Measurements from ENCODE around the gene DIDO1.

The DIDO1 gene

GRCh38 chr20:62897666-62898065, 28.6 kb downstream of the DIDO1 start:
- in situ Hi-C loops (cut with HindIII; ENCODE audit: low sequenced_read_pairs) = no loop called here

- in situ Hi-C loops (cut with HindIII; ENCODE audit: low sequenced_read_pairs) = no loop called here
Measured at GRCh38 chr20:62896526-62896925, 29.8 kb downstream of the DIDO1 start.

- in situ Hi-C loops (cut with HindIII; ENCODE audit: low sequenced_read_pairs) = no loop called here
Measured at GRCh38 chr20:62895539-62895938, 30.8 kb downstream of the DIDO1 start.

DNA sequence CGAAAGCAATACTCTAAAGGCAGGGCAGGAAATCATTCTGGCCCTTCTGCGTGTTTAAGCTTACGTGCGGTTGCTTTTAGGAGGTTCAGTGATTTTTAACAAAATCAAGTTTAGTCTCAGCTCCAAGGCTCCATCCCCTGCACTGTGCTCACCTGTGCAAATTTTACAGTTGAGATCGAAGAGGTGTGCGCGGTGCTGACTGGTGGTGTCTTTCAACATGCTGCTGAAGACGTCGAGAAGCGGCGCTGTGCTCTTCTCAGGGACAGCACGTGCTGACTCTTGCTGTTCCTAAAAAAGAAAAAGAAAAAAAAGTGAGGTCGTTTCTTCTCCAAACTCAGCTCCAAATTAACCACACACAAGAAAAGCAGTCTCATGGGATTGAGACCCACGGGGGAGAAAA, 32.0 kb downstream of the DIDO1 start:
- in situ Hi-C loops (cut with HindIII; ENCODE audit: low sequenced_read_pairs) = no loop called here

DNA sequence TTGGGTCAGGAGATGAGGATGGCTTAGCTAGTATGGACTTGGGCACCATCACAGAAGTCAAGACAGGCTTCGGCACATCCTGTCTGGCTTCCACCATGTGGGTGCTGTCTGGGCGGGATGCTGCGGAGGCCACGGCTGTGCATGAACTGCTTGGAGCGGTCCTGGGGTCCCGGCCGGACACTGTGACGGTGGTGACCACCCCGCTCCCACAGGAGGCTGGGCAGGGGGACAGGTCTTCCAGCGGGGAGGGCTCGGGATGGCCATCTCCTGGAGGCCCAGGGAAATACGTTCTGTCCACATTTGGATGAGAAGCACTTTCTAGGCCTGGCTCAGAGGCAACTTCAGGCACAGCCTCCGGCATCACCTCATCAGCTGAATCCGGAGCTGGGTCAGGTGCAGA, 32.6 kb downstream of the DIDO1 start:
- in situ Hi-C loops (cut with HindIII; ENCODE audit: low sequenced_read_pairs) = no loop called here

DNA sequence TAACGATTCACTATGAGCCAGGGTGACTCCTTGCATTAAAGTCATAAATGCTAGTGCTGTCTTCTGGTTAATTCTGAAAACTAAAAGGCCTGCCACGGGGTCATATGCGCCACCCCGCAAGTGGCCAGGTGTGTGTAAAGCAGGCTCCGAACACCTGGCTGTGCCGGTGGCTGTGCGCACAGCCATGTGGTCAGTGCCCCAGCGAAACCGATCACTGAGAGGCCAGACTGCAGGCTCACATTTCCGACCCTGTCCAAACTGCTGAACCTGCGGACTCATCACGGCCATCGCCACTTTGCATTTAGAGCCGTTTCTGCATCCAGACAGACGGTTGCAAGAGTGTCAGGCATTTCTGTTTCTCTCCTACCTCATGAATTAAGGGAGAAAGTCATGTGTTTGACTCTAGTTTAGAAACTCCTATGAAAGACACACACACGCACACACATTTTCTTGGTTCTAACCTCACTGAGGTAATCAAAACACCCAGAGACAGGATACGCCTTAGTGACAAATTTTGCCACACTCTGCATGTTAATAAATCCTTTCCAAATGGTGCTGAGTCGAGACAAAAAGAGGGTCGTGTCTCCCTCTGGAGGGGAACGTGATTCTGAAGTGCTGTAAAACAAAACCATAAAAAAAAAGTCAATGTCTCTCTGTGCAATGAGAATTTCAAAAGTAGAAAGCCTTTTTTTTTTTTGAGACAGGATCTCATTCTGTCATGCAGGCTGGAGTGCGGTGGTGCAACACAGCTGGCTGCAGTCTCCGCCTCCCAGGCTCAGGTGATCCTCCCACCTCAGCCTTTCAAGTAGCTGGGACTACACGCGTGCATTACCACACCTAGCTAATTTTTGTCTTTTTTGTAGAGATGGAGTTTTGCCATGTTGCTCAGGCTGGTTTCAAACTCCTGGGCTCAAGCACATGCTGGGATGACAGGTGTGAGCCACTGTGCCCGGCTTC, 33.7 kb downstream of the DIDO1 start:
- in situ Hi-C loops (cut with HindIII; ENCODE audit: low sequenced_read_pairs) = no loop called here

GRCh38 chr20:62891111-62891510, 35.2 kb downstream of the DIDO1 start:
- in situ Hi-C loops (cut with HindIII; ENCODE audit: low sequenced_read_pairs) = no loop called here

- in situ Hi-C loops (cut with HindIII; ENCODE audit: low sequenced_read_pairs) = no loop called here
Measured at GRCh38 chr20:62890444-62890843, 35.9 kb downstream of the DIDO1 start.

DNA sequence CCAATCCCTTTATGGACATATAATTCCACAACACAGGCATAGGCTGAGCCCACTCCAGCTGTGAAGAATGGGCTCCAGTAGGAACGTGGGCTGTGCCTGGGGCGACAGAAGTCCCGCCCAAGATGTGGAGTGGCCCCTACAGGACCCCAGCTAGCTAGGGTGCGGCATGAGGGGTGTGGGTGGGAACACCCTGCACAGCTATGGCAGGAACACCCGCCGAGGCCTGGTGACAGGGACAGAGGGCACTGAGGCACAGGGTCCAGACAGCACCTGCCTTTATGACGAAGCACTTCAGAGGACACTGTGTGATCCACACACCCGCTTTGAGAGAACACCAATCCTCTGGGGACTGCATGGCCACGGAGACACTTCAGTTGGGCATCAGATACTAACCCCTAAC, 36.4 kb downstream of the DIDO1 start:
- in situ Hi-C loops (cut with HindIII; ENCODE audit: low sequenced_read_pairs) = no loop called here

- in situ Hi-C loops (cut with HindIII; ENCODE audit: low sequenced_read_pairs) = no loop called here
Measured at GRCh38 chr20:62889411-62889810, 36.9 kb downstream of the DIDO1 start.

GRCh38 chr20:62888910-62889309, 37.4 kb downstream of the DIDO1 start:
- in situ Hi-C loops (cut with HindIII; ENCODE audit: low sequenced_read_pairs) = no loop called here

DNA sequence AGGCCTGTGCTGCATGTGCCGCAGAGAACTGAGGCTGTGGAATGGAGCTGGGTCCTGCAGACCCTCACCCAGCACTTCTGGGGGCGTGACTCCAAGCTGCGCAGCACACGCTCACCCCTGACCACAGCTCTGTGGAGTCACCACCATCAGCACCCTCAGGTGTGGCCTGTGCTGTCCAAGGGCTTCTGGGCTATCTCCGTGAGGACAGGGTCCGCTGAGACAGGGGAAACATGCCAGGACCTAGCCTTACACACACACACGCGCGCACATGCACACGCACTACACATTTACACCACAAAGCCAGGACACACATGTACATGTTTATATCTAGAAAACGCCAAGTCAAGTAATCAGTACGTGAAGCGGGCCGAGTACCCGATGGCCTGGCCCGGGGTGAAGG, 37.9 kb downstream of the DIDO1 start:
- in situ Hi-C loops (cut with HindIII; ENCODE audit: low sequenced_read_pairs) = no loop called here

- in situ Hi-C loops (cut with HindIII; ENCODE audit: low sequenced_read_pairs) = no loop called here
Measured at GRCh38 chr20:62887860-62888239, 38.5 kb downstream of the DIDO1 start.

DNA sequence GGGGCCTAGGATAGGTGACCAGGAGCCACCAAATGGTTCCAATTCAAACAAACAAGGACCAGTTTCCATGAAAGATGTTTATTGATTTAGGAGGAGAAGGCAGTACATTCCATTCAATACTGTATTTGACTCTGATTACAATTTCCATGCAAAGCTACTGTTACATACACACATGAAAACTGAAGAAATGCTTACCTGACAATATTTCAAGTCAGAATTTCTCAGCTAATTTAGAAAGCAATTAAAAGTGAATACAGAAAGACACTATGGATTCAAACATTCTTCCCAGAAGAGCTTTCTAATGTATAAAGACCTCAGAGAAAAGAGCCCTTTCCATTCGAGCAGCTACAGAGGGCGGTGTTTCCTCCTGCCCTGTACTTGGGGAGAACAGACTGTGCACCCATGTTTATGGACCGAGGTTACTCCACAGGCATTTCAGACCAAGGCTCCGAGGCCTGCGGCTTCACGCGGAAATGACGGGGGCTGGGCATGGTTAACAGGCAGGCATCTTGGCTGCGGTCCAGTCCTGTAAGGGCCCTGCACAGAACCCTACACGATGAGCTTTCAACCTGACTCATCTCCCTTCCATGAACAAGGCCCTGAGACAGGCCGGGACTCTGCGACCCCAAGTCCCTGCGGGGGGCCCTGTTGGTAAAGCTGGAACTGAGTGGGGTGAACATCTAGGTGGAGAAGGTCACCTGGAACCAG, 39.0 kb downstream of the DIDO1 start:
- in situ Hi-C loops (cut with HindIII; ENCODE audit: low sequenced_read_pairs) = no loop called here

DNA sequence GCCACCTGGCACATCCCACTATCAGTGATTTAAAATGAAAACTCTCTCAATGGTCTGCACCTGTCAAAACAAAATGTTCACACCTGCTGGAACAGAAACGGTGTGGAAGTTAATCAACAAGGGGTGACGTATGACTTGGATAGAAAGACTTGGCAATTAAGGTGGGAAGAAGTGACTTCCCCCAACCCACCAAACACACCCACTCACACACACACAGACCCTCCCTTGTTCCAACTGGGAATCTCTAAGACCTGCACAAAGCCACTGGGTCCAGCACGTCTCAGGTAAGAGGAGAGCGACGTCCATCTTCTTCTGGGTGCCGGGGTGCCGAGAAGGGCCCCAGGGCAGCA, 39.6 kb downstream of the DIDO1 start:
- in situ Hi-C loops (cut with HindIII; ENCODE audit: low sequenced_read_pairs) = no loop called here

DNA sequence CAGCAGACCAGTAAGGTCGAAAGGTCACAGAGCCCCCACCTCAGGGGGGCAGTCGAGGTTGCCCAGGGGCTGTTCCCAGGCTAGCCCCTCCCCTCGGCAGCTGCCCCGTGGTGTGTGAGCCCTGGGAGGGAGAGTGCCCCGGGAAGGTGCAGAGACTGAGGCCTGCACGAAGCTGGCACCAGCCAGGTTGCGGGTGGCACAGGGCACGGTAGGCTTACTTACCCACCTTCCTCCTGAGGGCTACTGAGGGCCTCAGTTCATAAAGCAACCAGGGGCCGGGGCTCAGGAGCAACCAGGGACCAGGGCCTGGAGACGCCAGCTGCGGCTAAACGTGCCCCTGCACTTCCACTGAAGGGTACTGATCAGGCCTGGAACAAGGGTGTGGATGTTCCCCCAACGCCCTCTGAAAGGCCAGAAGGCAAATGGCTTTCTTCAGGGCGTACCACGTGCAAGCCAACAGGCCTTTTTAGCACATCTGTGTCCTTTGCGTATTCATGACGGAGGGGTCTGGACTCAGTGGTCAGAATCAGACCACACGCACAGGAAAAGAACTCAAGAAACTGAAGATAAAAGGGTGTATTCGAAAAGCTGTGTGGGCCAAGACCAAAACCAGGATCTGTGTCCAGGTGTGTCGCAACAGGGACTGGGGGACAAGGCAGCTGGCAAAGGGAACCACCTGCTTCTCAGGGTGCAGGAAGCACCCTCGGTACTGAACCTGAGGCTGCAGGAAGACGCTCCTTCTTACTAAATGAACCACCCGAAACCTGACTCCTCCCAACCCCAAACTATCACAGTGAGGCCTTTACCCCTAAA, 40.2 kb downstream of the DIDO1 start:
- in situ Hi-C loops (cut with HindIII; ENCODE audit: low sequenced_read_pairs) = no loop called here

DNA sequence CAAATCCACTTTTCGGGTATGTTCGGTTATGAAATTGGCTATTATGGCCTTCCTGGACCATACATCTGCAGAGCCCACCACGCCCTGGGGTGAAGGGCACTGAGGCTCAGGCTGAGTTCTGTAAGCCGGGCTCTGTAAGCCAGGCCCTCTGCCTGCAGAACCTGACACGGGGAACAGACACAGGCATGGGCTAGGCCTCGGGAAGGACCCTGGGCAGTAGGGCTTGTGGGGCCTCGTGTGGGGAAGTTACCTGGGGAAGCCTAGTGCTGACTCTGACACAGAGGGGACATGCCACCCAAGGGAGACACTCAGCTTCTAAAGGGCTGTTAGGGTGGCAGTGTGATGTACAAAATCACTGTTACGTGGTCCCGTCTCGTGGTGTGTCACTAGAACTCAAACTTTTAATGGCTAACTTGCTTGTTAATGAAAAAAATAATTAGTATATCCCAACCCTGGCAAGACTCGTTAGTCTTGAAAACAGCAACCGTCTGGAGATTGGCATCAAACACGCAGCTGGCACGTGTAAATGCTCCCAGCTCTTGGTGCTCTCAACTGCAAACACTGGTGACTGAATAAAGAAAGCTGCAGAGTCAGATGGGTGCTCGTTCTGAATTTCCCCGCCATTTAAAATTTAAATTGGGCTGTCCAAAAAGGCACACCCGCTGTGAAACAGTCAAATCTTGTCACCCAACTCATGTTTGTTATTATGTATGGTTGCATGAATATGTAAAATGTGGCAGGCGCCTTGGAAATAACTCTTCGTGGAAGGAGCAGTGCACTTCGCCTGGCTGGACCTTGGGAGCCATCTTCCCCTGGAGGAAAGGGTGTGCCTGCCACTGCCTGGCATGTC, 41.0 kb downstream of the DIDO1 start:
- in situ Hi-C loops (cut with HindIII; ENCODE audit: low sequenced_read_pairs) = no loop called here

DNA sequence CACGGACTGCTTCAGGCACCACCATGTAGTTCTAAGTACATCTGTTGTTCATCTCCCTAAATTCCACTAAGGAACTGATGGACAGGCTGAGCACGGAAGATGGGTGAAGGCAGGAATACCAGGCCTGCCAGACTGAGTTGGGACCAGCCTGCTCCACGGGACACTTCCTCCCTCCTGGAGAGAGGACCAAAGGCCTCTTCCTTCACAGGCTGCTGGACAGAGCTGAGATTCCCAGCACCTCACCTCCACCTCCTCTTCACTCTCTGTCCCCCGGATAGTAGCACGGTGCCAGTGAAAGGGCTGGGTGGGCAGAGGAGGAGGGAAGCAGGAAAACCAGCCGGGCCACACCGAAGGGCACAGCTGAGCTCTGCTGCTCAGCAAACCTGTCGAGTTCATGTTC, 41.7 kb downstream of the DIDO1 start:
- in situ Hi-C loops (cut with HindIII; ENCODE audit: low sequenced_read_pairs) = no loop called here

GRCh38 chr20:62882426-62882825, 43.9 kb downstream of the DIDO1 start:
- in situ Hi-C loops (cut with HindIII; ENCODE audit: low sequenced_read_pairs) = no loop called here

DNA sequence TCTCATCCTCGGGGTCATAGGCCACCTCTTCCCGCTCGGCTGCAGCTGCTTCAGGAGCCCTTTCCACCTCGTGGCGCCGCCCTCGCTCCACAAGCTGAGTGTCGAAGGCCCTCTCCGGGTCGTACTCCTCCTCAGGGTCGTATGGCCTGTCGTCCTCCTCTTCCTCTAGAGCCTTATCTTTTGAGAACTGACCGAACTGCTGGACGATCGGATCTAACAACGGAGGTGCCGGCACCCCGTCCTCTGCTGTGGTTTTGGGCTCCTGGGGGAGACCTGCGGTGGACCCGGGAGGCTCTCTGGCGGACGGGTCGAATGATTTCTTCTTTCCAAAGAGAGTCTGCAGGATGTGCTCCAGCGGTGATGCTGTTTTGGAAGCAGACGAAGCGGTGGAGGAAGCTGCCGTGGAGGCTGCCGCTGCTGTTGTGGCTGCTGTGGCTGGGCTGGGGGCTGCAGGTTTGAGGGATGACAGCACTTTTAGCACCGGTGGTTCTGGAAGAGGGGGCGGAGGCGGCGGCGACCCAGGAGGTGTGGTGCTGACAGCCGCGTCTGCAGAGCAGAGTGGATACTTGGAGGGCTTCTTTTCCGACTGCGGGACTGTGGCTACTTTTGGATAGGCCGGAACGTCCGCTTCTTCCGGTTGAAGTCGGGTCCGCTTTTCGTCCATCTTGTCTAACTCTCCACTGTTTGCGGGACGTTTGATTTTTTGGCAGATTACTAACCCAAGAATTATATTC, 44.5 kb downstream of the DIDO1 start:
- in situ Hi-C loops (cut with HindIII; ENCODE audit: low sequenced_read_pairs) = no loop called here

Measured in DLD1 (cell line).